ENCODE data around the gene CYP11A1. TPM values are rescaled to one million over a fixed set of nuclear protein-coding genes. Genes with fewer than 3 reads are reported as not detected.

The CYP11A1 gene
- total RNA-seq, 6 donors from 2014 or later, result 0.91 to 8.4 (median 1.1) TPM; not detected in 1

- Histone ChIP-seq H3K9me3 (no peaks in the 10 kb centered on the region), H3K4me3 (no peak overlapping the region), H3K4me1 (peaks cover 0 to 14% (median 6%) of the 10 kb centered on the region in 4 donors), H3K36me3 (no peaks in the 10 kb centered on the region), H3K27ac (no peak overlapping the region), H3K27me3 (no peaks in the 10 kb centered on the region)
- DNase-seq (no peak), ATAC-seq (ENCODE audit: low FRiP score in 2 of 2) (no peak)
- TF ChIP-seq POLR2A (IDR thresholded peaks at IDR 0.05) (no peak), EP300 (IDR thresholded peaks at IDR 0.05) (no peak), CTCF (IDR thresholded peaks at IDR 0.05) (no peak), POLR2AphosphoS5 (IDR thresholded peaks at IDR 0.05) (no peak)
- 87 to 96% methylated on average over 13 of the region's 13 CpGs for WGBS, 2 donors
Measured at GRCh38 chr15:74393423-74393822, 26.0 kb upstream of the CYP11A1 start.

- Histone ChIP-seq H3K4me1 (peaks cover 0 to 15% (median 9%) of the 10 kb centered on the region in 4 donors), H3K27me3 (no peaks in the 10 kb centered on the region), H3K36me3 (no peaks in the 10 kb centered on the region), H3K4me3 (no peak overlapping the region), H3K9me3 (no peaks in the 10 kb centered on the region), H3K27ac (no peak overlapping the region)
- 92 to 94% methylated on average over 7 of the region's 7 CpGs for WGBS, 2 donors
- DNase-seq, result no peak
- TF ChIP-seq POLR2AphosphoS5 (IDR thresholded peaks at IDR 0.05) (no peak), EP300 (IDR thresholded peaks at IDR 0.05) (no peak), POLR2A (IDR thresholded peaks at IDR 0.05) (no peak), CTCF (IDR thresholded peaks at IDR 0.05) (no peak)
- ATAC-seq (ENCODE audit: low FRiP score in 2 of 2), result no peak
Measured at GRCh38 chr15:74392902-74393301, 25.5 kb upstream of the CYP11A1 start.

- Histone ChIP-seq H3K4me3 (no peak overlapping the region), H3K36me3 (no peaks in the 10 kb centered on the region), H3K27me3 (no peaks in the 10 kb centered on the region), H3K4me1 (peaks cover 0 to 15% (median 9%) of the 10 kb centered on the region in 4 donors), H3K9me3 (no peaks in the 10 kb centered on the region), H3K27ac (no peak overlapping the region)
- TF ChIP-seq CTCF (IDR thresholded peaks at IDR 0.05) (no peak), POLR2A (IDR thresholded peaks at IDR 0.05) (no peak), EP300 (IDR thresholded peaks at IDR 0.05) (no peak), POLR2AphosphoS5 (IDR thresholded peaks at IDR 0.05) (no peak)
- 37 to 74% methylated on average over 8 of the region's 8 CpGs for WGBS, 2 donors
- no peak for ATAC-seq (ENCODE audit: low FRiP score in 2 of 2)
- no peak for DNase-seq
Measured at GRCh38 chr15:74392451-74392830, 25.0 kb upstream of the CYP11A1 start.

- Histone ChIP-seq H3K36me3 (no peaks in the 10 kb centered on the region), H3K9me3 (no peaks in the 10 kb centered on the region), H3K27me3 (no peaks in the 10 kb centered on the region), H3K4me1 (peaks cover 0 to 15% (median 9%) of the 10 kb centered on the region in 4 donors), H3K27ac (no peak overlapping the region), H3K4me3 (no peak overlapping the region)
- 78 to 83% methylated on average over 9 of the region's 9 CpGs for WGBS, 2 donors
- TF ChIP-seq POLR2A (IDR thresholded peaks at IDR 0.05) (no peak), POLR2AphosphoS5 (IDR thresholded peaks at IDR 0.05) (no peak), CTCF (IDR thresholded peaks at IDR 0.05) (no peak), EP300 (IDR thresholded peaks at IDR 0.05) (no peak)
- no peak for ATAC-seq (ENCODE audit: low FRiP score in 2 of 2)
- no peak for DNase-seq
Measured at GRCh38 chr15:74391582-74392450, 24.4 kb upstream of the CYP11A1 start.

Data from upper lobe of left lung (tissue), 6 donors.